NCI-H2107 treated with DMSO at 0.1 percent for 48 hours (cell line): ENCODE results near the gene KLHL1.

Experiments
- DNase-seq: peaks from one replicate; lab custom pipeline; 2025; ENCODE audit not compliant: unreplicated experiment; lab: John Stamatoyannopoulos, UW

KLHL1 gene

GRCh38 chr13:69690999-69691398 is 417.3 kb downstream of the KLHL1 start:
- DNase-seq, result no peak

- DNase-seq, result peak; percentile 18
Observed at GRCh38 chr13:69683921-69684686, 424.1 kb downstream of the KLHL1 start.

GRCh38 chr13:69681722-69682121 is 426.5 kb downstream of the KLHL1 start:
- no peak for DNase-seq

GRCh38 chr13:69677343-69677742 is 430.9 kb downstream of the KLHL1 start:
- no peak for DNase-seq

GRCh38 chr13:69676286-69676685 is 432.0 kb downstream of the KLHL1 start:
- DNase-seq, result no peak

- no peak for DNase-seq
Observed at GRCh38 chr13:69660155-69660554, 448.1 kb downstream of the KLHL1 start.

- no peak for DNase-seq
Observed at GRCh38 chr13:69657676-69658075, 450.6 kb downstream of the KLHL1 start.

GRCh38 chr13:69654392-69654791 is 453.9 kb downstream of the KLHL1 start:
- no peak for DNase-seq
